GM19035 (cell line): ENCODE data around the gene AACS.
"Not testable (repeated sequence)": the region's sequence is repeated elsewhere in the genome, so short reads cannot be mapped to it uniquely, and the experiment has no call there.

Experiments used
- ATAC-seq: cut with Tn5 transposase; IDR thresholded peaks from one replicate; pipeline ENCODE4 v1.9.1; 2021; ENCODE audit not compliant: unreplicated experiment

The AACS gene

GRCh38 chr12:125120566-125120965, 55.3 kb downstream of the AACS start:
- no peak for ATAC-seq

DNA sequence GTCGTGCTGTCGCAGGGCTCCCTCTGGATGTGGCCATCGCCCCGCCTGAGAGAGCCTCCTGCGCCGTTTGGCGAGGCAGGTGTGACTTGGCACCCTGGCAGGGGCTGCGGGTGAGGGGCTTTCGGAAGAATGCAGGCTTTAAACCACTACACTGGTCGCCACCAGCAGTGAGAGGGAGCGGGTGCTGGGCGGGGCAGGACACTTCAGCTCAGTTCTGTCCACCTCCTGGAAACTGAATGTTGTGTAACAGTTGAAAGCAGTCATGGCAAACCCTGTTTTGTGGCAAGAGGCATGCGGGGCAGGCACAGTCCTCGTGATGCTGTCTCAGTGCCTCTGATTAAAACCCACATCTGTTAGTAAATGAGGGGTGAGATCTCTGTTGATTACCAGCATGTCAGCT, 55.9 kb downstream of the AACS start:
- ATAC-seq = no peak

- no peak for ATAC-seq
Measured at GRCh38 chr12:125122668-125123067, 57.4 kb downstream of the AACS start.

GRCh38 chr12:125124320-125124966, 59.2 kb downstream of the AACS start:
- ATAC-seq = no peak

DNA sequence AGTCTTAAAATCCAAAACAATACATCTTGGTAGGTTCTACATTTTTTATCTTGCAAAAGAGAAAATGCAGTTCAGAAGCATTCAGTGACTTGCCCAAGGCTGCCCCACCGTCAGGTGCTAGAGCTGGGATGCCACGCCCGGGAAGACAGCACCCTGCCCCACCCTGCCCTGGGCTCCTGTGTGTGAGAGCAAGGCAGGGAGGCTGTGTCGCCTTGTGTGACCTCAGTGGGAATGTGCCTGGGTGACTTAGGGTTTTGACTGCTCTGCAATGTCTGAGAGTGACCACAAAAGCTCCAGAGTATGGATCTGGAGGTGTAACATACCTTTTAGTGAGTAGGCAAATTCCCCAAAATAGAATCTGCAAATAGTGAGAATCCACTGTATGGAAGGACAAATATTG, 60.0 kb downstream of the AACS start:
- no peak for ATAC-seq

DNA sequence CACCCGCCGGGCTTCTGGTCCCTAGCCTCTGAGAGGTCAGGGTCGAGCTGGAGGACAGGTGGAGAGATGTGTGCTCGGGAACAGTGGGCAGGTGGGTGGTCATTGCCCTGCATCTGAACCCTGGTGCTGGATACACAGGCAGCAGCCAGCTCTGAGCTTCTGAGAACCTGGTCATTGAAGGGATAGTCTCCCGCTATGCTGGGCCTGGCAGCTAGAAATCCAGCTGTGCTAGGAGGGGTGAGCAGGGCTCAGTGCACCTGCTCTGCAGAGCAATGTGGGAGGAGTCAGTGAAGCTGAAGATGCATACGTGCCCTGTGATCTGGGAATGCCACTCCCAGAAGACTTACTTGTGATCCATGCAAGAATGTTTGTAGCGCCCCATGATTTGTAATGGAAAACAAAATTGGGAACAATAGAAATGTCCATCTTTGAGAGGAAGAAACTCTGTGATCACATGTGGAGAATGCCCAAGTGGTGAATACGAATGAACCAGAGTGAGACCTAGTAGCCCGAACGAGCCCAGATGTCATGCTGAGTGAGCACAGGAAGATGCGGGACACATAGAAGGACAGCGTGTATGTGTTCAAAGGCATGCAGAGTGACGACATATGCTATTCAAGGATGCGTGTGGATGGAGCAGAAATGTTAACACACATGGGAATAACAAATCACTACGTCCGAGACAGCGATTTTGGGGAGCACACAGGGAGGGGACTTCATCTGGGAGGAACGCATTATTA, 63.4 kb downstream of the AACS start:
- ATAC-seq = no peak

DNA sequence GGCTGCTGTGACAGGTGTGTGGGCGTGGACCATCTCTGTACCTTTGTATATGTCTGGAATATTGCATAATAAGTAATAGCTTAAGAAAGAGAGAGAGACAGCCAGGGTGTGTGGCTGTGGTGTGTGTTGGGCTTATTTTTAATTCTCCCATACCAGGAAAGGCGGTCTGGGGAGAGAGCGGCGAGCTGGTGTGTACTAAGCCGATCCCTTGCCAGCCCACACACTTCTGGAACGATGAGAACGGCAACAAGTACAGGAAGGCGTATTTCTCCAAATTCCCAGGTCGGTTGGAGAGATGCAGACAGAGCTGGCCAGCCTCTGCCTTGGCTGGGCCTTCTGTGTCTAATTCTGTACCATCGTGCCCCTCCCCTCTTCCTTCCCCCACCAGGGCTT, 63.9 kb downstream of the AACS start:
- no peak for ATAC-seq

DNA sequence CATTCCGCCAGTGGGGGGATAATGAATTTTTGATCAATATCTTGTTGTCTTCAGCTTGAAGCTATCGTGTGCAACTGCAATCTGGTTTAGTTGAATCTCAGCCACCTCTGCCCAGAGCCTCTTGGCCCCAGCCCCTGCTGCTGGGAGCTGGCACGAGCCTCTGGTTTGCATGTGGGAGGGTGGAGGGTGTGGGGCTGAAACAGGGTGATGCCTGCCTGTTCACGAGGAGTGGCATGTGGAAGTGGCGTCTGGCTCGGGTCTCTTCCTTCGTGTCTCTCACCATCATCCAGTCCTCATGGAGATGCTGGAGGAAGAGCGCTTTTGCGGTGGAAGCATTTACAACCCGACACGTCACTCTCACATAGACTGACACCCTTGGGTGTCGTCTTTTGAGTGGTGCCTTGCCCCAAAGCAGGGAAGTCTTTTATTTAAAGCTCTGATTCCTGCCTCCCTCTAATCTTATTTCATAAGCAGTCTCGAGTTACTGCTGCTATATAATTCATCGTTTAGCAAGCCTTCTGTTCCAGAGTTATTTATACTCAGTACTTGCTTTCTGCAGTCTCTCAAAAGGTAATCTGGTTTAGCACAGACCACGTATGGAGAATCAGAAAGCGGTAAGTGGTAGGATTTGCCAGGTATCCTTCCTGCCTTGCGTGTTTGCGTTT, 64.5 kb downstream of the AACS start:
- no peak for ATAC-seq

DNA sequence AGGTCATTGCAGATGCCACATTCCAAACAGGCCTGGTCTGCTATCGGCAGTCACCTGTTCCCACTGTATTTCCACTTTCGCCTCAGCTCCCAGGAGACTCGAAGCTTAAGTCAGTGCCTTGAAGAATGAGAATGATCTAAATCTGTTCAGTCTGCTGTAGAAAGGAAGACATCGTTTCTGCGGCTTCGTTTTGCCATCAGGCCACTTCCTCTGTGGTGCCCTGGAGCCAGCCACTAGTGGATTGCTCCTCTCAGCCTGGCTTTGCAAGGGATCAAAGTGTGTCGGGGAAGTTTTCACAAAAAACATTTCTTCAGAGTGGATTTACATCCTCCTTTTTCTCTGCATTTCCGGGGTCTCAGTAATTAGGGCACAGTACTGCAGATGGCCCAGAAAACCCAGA, 66.7 kb downstream of the AACS start:
- ATAC-seq = no peak

GRCh38 chr12:125132698-125133400, 67.6 kb downstream of the AACS start:
- ATAC-seq = no peak

DNA sequence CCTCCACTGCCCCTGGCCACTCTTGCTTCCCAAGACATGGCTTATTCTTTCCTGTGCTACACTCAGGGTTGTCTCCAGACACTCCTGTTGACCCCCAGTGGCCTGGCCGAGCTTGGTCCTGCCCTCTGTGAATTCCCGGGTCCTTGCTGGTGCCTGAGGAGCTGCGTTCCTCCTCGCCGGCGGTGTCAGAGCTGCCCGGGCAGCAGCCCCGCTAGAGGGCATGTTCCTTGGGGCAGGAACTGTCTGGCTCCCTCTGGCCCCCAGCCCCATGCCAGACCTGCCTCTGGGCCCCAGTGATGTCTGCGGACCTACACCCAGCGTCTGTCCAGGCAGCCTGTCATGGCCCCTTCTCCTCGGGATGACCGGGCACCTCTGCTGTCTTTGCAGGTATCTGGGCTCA, 68.4 kb downstream of the AACS start:
- ATAC-seq = no peak

GRCh38 chr12:125134576-125134975, 69.3 kb downstream of the AACS start:
- no peak for ATAC-seq

- ATAC-seq = no peak
Measured at GRCh38 chr12:125135906-125136305, 70.7 kb downstream of the AACS start.

- ATAC-seq = no peak
Measured at GRCh38 chr12:125136702-125137101, 71.5 kb downstream of the AACS start.

DNA sequence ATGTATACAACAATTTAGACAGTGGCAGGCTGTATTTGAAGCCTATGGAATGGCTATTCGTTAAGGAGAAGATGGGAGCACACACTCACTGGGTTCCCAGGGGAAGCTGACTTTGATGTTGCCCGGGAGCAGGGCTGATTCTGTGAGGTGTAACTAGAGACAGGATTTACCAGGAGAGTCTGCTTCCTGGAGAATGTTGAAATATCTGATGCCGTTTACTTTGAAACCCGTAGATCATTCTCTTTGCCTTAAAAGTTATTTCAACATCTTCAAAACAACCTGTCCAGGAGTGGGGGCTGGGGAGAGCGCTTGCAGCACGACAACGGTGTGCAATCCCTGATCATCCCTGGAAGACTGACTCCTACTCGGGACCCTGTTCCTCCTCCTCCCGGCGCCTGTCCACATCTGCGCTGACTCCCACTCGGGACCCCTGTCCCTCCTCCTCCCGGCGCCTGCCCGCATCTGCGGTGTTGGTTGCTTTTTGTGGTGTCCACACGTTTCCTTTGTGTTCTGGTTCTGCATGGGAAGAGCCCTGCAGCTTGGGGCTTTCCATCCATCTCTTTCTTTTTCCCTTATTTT, 72.6 kb downstream of the AACS start:
- no peak for ATAC-seq

- ATAC-seq = no peak
Measured at GRCh38 chr12:125140279-125141209, 75.3 kb downstream of the AACS start.

- ATAC-seq = not testable (repeated sequence)
Measured at GRCh38 chr12:125141210-125141573, 76.0 kb downstream of the AACS start.

DNA sequence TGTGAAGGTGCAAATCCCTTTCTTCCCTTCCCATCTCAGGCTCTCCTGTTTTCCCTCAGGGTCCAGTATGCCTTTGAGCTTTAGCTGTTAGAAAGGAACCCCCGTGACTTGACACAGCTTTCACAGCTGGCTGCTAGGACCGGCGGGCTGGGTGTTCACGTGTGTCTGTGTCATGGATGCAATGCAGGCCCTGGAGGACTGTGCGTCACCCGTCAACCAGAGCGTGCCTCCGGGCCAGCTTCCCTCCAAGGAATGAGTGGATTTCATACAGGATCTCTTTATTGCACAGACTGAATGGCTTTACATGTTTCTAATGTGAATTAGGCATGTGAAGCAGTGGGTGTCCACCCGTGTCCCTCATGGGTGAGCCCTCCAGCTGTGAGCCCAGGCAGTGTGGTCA, 77.4 kb downstream of the AACS start:
- ATAC-seq = no peak

DNA sequence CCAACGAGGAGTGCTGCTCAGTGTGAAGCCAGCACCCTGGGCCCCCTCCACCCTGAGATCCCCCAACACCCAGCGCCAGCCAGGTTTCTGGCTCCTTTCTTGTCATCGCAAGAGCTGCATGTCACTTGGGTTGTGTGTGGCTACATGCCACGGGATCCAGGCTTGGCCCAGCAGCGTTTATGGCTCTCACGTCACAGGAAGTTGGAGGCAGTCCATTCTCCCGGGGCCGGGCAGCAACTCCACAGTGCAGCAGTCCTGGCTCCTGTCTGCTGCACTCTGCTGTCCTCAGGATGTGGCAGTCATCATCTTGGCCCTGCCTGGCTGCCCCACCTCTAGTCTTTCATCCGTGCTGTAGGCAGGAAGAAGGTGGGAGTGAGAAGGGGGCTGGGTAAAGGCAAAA, 78.3 kb downstream of the AACS start:
- ATAC-seq = no peak

DNA sequence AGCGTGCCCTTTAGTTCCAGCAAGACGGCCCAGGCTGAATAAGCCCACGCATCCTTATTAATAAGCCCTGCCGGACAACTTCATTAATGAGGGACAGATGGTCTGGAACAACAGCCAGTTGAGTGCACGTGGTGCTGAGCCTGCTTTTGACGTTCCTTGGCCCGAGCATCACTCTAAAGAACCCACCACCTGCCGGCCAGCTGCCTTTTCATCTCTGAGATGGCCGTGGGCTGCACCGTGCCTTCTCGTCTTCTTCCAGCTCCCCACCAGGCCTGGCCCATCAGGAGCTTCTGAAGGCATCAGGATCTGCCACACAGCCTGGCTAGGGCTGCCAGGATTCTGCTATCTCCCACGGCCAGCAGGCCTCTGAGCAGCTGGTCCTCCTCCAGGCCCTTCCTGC, 80.0 kb downstream of the AACS start:
- no peak for ATAC-seq
